ENCODE results near the gene RFX2.

Gene RFX2

GRCh38 chr19:6070207-6070681 is 40.1 kb downstream of the RFX2 start:
- no peak for TF ChIP-seq CTCF (IDR thresholded peaks at IDR 0.05; ENCODE audit: insufficient read depth, low read length, poor library complexity, severe bottlenecking)
- Histone ChIP-seq H3K27me3 (replicated peaks; ENCODE audit: control insufficient read depth, insufficient read depth, low read length) (no peaks in the 10 kb centered on the region; the same call in 1 of the 2 replicates), H3K36me3 (ENCODE audit: control insufficient read depth, insufficient read depth, low read length) (no peaks in the 10 kb centered on the region), H3K4me3 (replicated peaks; ENCODE audit: low read depth, low read length) (no peak overlapping the region)
- no peak for DNase-seq (ENCODE audit: extremely low read depth, insufficient read length)

GRCh38 chr19:6069268-6069791 is 41.0 kb downstream of the RFX2 start:
- no peaks in the 10 kb centered on the region for H3K36me3 ChIP-seq (ENCODE audit: control insufficient read depth, insufficient read depth, low read length)
- TF ChIP-seq CTCF (IDR thresholded peaks at IDR 0.05; ENCODE audit: insufficient read depth, low read length, poor library complexity, severe bottlenecking), result no peak
- H3K27me3 ChIP-seq (replicated peaks; ENCODE audit: control insufficient read depth, insufficient read depth, low read length), result no peaks in the 10 kb centered on the region
- DNase-seq (ENCODE audit: extremely low read depth, insufficient read length), result no peak
- no peak overlapping the region for H3K4me3 ChIP-seq (replicated peaks; ENCODE audit: low read depth, low read length)

GRCh38 chr19:6068711-6069110 is 41.6 kb downstream of the RFX2 start:
- no peak for DNase-seq (ENCODE audit: extremely low read depth, insufficient read length)
- H3K4me3 ChIP-seq (replicated peaks; ENCODE audit: low read depth, low read length), result no peak overlapping the region
- H3K36me3 ChIP-seq (ENCODE audit: control insufficient read depth, insufficient read depth, low read length), result no peaks in the 10 kb centered on the region
- no peaks in the 10 kb centered on the region for H3K27me3 ChIP-seq (replicated peaks; ENCODE audit: control insufficient read depth, insufficient read depth, low read length)
- TF ChIP-seq CTCF (IDR thresholded peaks at IDR 0.05; ENCODE audit: insufficient read depth, low read length, poor library complexity, severe bottlenecking), result no peak

- no peaks in the 10 kb centered on the region for H3K27me3 ChIP-seq (replicated peaks; ENCODE audit: control insufficient read depth, insufficient read depth, low read length)
- H3K4me3 ChIP-seq (replicated peaks; ENCODE audit: low read depth, low read length), result no peak overlapping the region
- H3K36me3 ChIP-seq (ENCODE audit: control insufficient read depth, insufficient read depth, low read length), result no peaks in the 10 kb centered on the region
- no peak for TF ChIP-seq CTCF (IDR thresholded peaks at IDR 0.05; ENCODE audit: insufficient read depth, low read length, poor library complexity, severe bottlenecking)
- DNase-seq (ENCODE audit: extremely low read depth, insufficient read length), result no peak
These were observed 42.3 kb downstream of the RFX2 start for GRCh38 chr19:6067975-6068374.

GRCh38 chr19:6066661-6067646 is 43.3 kb downstream of the RFX2 start:
- no peak for DNase-seq (ENCODE audit: extremely low read depth, insufficient read length)
- Histone ChIP-seq H3K4me3 (replicated peaks; ENCODE audit: low read depth, low read length) (no peak overlapping the region), H3K36me3 (ENCODE audit: control insufficient read depth, insufficient read depth, low read length) (no peaks in the 10 kb centered on the region), H3K27me3 (replicated peaks; ENCODE audit: control insufficient read depth, insufficient read depth, low read length) (no peaks in the 10 kb centered on the region)
- TF ChIP-seq CTCF (IDR thresholded peaks at IDR 0.05; ENCODE audit: insufficient read depth, low read length, poor library complexity, severe bottlenecking), result no peak
